Aorta (tissue), 5 donors: ENCODE results near the gene PHRF1. TPM values are rescaled to one million over a fixed set of nuclear protein-coding genes. Genes with fewer than 3 reads are reported as not detected.
"Not testable (repeated sequence)": the region's sequence is repeated elsewhere in the genome, so short reads cannot be mapped to it uniquely, and the experiment has no call there.

Source experiments
- ATAC-seq: fragments of 200-7000 bp; cut with Tn5 transposase; one replicate; pipeline ENCODE4 v1.9.1; 2022; ENCODE audit warnings: moderate library complexity; ENCODE audit not compliant: low FRiP score
- DNase-seq, 2 donors: peaks; one replicate each; pipeline ENCODE4 v3.0.0-alpha.2; 2020
- H3K27ac ChIP-seq, 2 donors: one replicate each; pipeline ENCODE4 v1.5.1; 2013; ENCODE audit warnings: low read length in 2 of 2, mild to moderate bottlenecking in 2 of 2, moderate library complexity in 2 of 2, control low read depth in 1 of 2, inconsistent platforms in 1 of 2, low read depth in 1 of 2
- H3K27me3 ChIP-seq, 2 donors: one replicate each; pipeline ENCODE4 v1.6.1; 2013; ENCODE audit warnings: control low read depth in 1 of 2, low read length in 1 of 2, mild to moderate bottlenecking in 1 of 2, moderate library complexity in 1 of 2; ENCODE audit not compliant: insufficient read depth in 2 of 2, control insufficient read depth in 1 of 2
- H3K36me3 ChIP-seq, 2 donors: one replicate each; pipeline ENCODE4 v1.6.1; 2013; ENCODE audit warnings: control low read depth in 1 of 2, low read length in 1 of 2, mild to moderate bottlenecking in 1 of 2; ENCODE audit not compliant: insufficient read depth in 2 of 2, control insufficient read depth in 1 of 2
- H3K4me1 ChIP-seq, 2 donors: one replicate each; pipeline ENCODE4 v1.6.1; 2013; ENCODE audit warnings: low read length in 2 of 2, control low read depth in 1 of 2, mild to moderate bottlenecking in 1 of 2, moderate library complexity in 1 of 2; ENCODE audit not compliant: insufficient read depth in 2 of 2, control insufficient read depth in 1 of 2
- H3K4me3 ChIP-seq, 2 donors: one replicate each; pipeline ENCODE4 v1.5.1; 2013; ENCODE audit warnings: low read length in 2 of 2, control low read depth in 1 of 2, mild to moderate bottlenecking in 1 of 2
- H3K9me3 ChIP-seq: one replicate; pipeline ENCODE4 v1.6.1; 2013; ENCODE audit warnings: mild to moderate bottlenecking, low read length; ENCODE audit not compliant: control insufficient read depth
- WGBS, 2 donors: extraction: QIAGEN DNeasy Blood & Tissue Kit; methylation state at CpG; one replicate each; pipeline ENCODE4 v1.1.7; 2013; 5-methylcytosine and 5-hydroxymethylcytosine counted together
- intact Hi-C, 2 donors: fragments of 100-400 bp; cut with DNase I; formaldehyde crosslinking; loops; one replicate each; pipeline versions ENCODE4 v1.14.2 to v1.15.0; 2022
- polyA plus RNA-seq, 2 donors: library from polyadenylated mRNA; stranded (reverse); fragments of 200-250 nt; gene quantifications; one replicate each; pipeline ENCODE4 v1.2.3, GENCODE V29; 2013
- total RNA-seq, 2 donors: library from RNA; stranded (reverse); fragmentation: NEBNext Ultra II Directional; extraction: Animal tissue kit (Norgen Biotek cat#: 25700); gene quantifications; one replicate each; pipeline ENCODE4 v1.2.1, GENCODE V29; 2021
- donor health status: healthy with polysubstance abuse.
- donor health status: Bipolar disorder and iron deficiency.
- donor health status: DM: no; HTN: no; CAD: no.
- donor health status: DM: no; HTN: no; CAD: no.
- donor health status: DM: yes; HTN: yes; CAD: no.

The PHRF1 gene
- total and polyA plus RNA-seq, 4 donors = 7.6 to 32.4 (median 22.4) TPM

GRCh38 chr11:643849-644738, 67.8 kb downstream of the PHRF1 start:
- Histone ChIP-seq H3K9me3 (no peaks in the 10 kb centered on the region), H3K27ac (no peak overlapping the region), H3K4me1 (no peaks in the 10 kb centered on the region), H3K27me3 (no peaks in the 10 kb centered on the region), H3K4me3 (no peak overlapping the region), H3K36me3 (peaks cover 0 to 2% of the 10 kb centered on the region in 2 donors)
- intact Hi-C loops = no loop called here
- ATAC-seq (no peak), DNase-seq (no peak)
- 87 to 88% methylated on average over 48 to 50 of the region's 50 CpGs for WGBS, 2 donors

GRCh38 chr11:645536-645935, 69.3 kb downstream of the PHRF1 start:
- 83 to 84% methylated on average over 16 of the region's 16 CpGs for WGBS, 2 donors
- DNase-seq (no peak), ATAC-seq (no peak)
- peaks cover 0 to 2% of the 10 kb centered on the region in 2 donors for H3K36me3 ChIP-seq
- no peaks in the 10 kb centered on the region for H3K27me3 ChIP-seq
- no peaks in the 10 kb centered on the region for H3K9me3 ChIP-seq
- no peaks in the 10 kb centered on the region for H3K4me1 ChIP-seq
- no peak overlapping the region for H3K4me3 ChIP-seq
- no peak overlapping the region for H3K27ac ChIP-seq
- intact Hi-C loops = no loop called here

GRCh38 chr11:646214-646613, 69.9 kb downstream of the PHRF1 start:
- Histone ChIP-seq H3K9me3 (no peaks in the 10 kb centered on the region), H3K4me3 (no peak overlapping the region), H3K27ac (no peak overlapping the region), H3K36me3 (peaks cover 0 to 2% of the 10 kb centered on the region in 2 donors), H3K27me3 (no peaks in the 10 kb centered on the region), H3K4me1 (no peaks in the 10 kb centered on the region)
- no peak for DNase-seq
- intact Hi-C loops = no loop called here
- 81 to 90% methylated on average over 14 of the region's 14 CpGs for WGBS, 2 donors
- ATAC-seq = no peak

GRCh38 chr11:647672-648158, 71.4 kb downstream of the PHRF1 start:
- H3K27ac ChIP-seq, H3K36me3 ChIP-seq, H3K9me3 ChIP-seq, DNase-seq, H3K4me3 ChIP-seq, ATAC-seq, H3K4me1 ChIP-seq, H3K27me3 ChIP-seq, intact Hi-C loops: not testable (repeated sequence)
- 88 to 96% methylated on average over 9 to 10 of the region's 14 CpGs for WGBS, 2 donors

GRCh38 chr11:650482-650881, 74.2 kb downstream of the PHRF1 start:
- 90 to 91% methylated on average over 10 of the region's 10 CpGs for WGBS, 2 donors
- no peak overlapping the region for H3K27ac ChIP-seq
- H3K36me3 ChIP-seq = no peaks in the 10 kb centered on the region
- no peaks in the 10 kb centered on the region for H3K27me3 ChIP-seq
- DNase-seq = no peak
- intact Hi-C loops = no loop called here
- no peak for ATAC-seq
- H3K4me1 ChIP-seq = no peaks in the 10 kb centered on the region
- H3K9me3 ChIP-seq = no peaks in the 10 kb centered on the region
- no peak overlapping the region for H3K4me3 ChIP-seq

- intact Hi-C loops, H3K9me3 ChIP-seq, ATAC-seq, H3K36me3 ChIP-seq, H3K27me3 ChIP-seq, H3K4me1 ChIP-seq, H3K27ac ChIP-seq, DNase-seq, H3K4me3 ChIP-seq: not testable (repeated sequence)
- 90 to 92% methylated on average over 14 of the region's 14 CpGs for WGBS, 2 donors
Observed at GRCh38 chr11:653136-653535, 76.9 kb downstream of the PHRF1 start.

GRCh38 chr11:653837-654236, 77.6 kb downstream of the PHRF1 start:
- no peaks in the 10 kb centered on the region for H3K9me3 ChIP-seq
- 86 to 92% methylated on average over 15 of the region's 15 CpGs for WGBS, 2 donors
- no peaks in the 10 kb centered on the region for H3K4me1 ChIP-seq
- ATAC-seq (no peak), DNase-seq (no peak)
- no peak overlapping the region for H3K4me3 ChIP-seq
- intact Hi-C loops = no loop called here
- H3K27me3 ChIP-seq = no peaks in the 10 kb centered on the region
- H3K36me3 ChIP-seq = no peaks in the 10 kb centered on the region
- no peak overlapping the region for H3K27ac ChIP-seq

GRCh38 chr11:654444-654843, 78.2 kb downstream of the PHRF1 start:
- H3K27ac ChIP-seq, intact Hi-C loops: not testable (repeated sequence)

More at GRCh38 chr11:654444-654843, 78.2 kb downstream of the PHRF1 start:
- not testable (repeated sequence) for H3K9me3 ChIP-seq, DNase-seq, H3K36me3 ChIP-seq, H3K4me3 ChIP-seq, H3K27me3 ChIP-seq, H3K4me1 ChIP-seq, ATAC-seq
- WGBS, 2 donors = 92 to 95% methylated on average over 12 of the region's 12 CpGs
